Sigmoid colon (tissue), 7 donors: ENCODE data around the gene CCDC187. TPM values are rescaled to one million over a fixed set of nuclear protein-coding genes. Genes with fewer than 3 reads are reported as not detected.
A peak's percentile ranks its signal among the peaks of the same experiment; 100 is the strongest.

ENCODE experiments used
- DNase-seq: peaks from one replicate; pipeline ENCODE4 v3.0.0-alpha.2; 2019
- H3K27ac ChIP-seq, 4 donors: fragments of 200-600 bp; sonication (generic); one replicate each; pipeline ENCODE4 v1.5.1; 2016 to 2019; ENCODE audit warnings: mild to moderate bottlenecking in 1 of 4
- H3K27me3 ChIP-seq, 3 donors: fragments of 200-600 bp; sonication (generic); one replicate each; pipeline ENCODE4 v1.5.1; 2019; ENCODE audit warnings: mild to moderate bottlenecking in 1 of 3
- H3K36me3 ChIP-seq, 4 donors: fragments of 200-600 bp; sonication (generic); one replicate each; pipeline ENCODE4 v1.5.1; 2016 to 2019
- H3K4me1 ChIP-seq, 4 donors: fragments of 200-600 bp; sonication (generic); one replicate each; pipeline ENCODE4 v1.5.1; 2017 to 2019
- H3K4me3 ChIP-seq, 4 donors: fragments of 200-600 bp; sonication (generic); one replicate each; pipeline ENCODE4 v1.5.1; 2017 to 2019; ENCODE audit warnings: mild to moderate bottlenecking in 2 of 4, moderate library complexity in 1 of 4
- H3K9me3 ChIP-seq, 4 donors: fragments of 200-600 bp in 3 of 4; sonication (generic) in 3 of 4; one replicate each; pipeline versions ENCODE4 v1.5.1 to v1.6.1; 2013 to 2019
- CTCF ChIP-seq, 4 experiments: fragments of 450-650 bp in 3 of 4; fragments of 200-600 bp in 1 of 4; IDR thresholded peaks; one replicate each; pipeline ENCODE4 v1.5.1; 2016 to 2019; ENCODE audit warnings: antibody characterized with exemption in 4 of 4, mild to moderate bottlenecking in 3 of 4, moderate library complexity in 2 of 4
- EP300 ChIP-seq, 4 donors: sonication (generic); formaldehyde crosslinking; IDR thresholded peaks; one replicate each; pipeline ENCODE4 v1.6.1; 2017; ENCODE audit warnings: antibody characterized with exemption in 4 of 4
- POLR2A ChIP-seq, 2 donors: fragments of 450-650 bp; IDR thresholded peaks; one replicate each; pipeline ENCODE4 v1.6.1; 2016; ENCODE audit warnings: antibody characterized with exemption in 2 of 2, mild to moderate bottlenecking in 2 of 2, moderate library complexity in 2 of 2
- POLR2AphosphoS5 ChIP-seq, 4 donors: sonication (generic); formaldehyde crosslinking; IDR thresholded peaks; one replicate each; pipeline ENCODE4 v1.6.1; 2017; ENCODE audit warnings: antibody characterized with exemption in 4 of 4
- WGBS, 2 donors: extraction: QIAGEN DNeasy Blood & Tissue Kit; methylation state at CpG; one replicate each; pipeline ENCODE4 v1.1.7; 2013; 5-methylcytosine and 5-hydroxymethylcytosine counted together
- intact Hi-C: fragments of 100-400 bp; cut with DNase I; formaldehyde crosslinking; loops from one replicate; pipeline ENCODE4 v1.15.1; 2023
- polyA plus RNA-seq, 3 donors: library from polyadenylated mRNA; stranded (reverse); fragments of 200-250 nt; gene quantifications; one replicate each; pipeline ENCODE4 v1.2.3, GENCODE V29; 2013
- total RNA-seq, 4 donors: library from RNA; depleted of rRNA; stranded (reverse); fragments of >200 nt; gene quantifications; one replicate each; pipeline ENCODE4 v1.1.0, GENCODE V29; 2016
- donor health status: healthy with polysubstance abuse.
- donor health status: Bipolar disorder and iron deficiency.
- donor health status: healthy.

Gene CCDC187
- total and polyA plus RNA-seq, 7 donors, result 0.32 TPM; not detected in 6

- no peak for TF ChIP-seq POLR2A (IDR thresholded peaks at IDR 0.05)
- peak in 3 of 4 experiments; percentile 32 to 70 (median 62) for TF ChIP-seq CTCF (IDR thresholded peaks at IDR 0.05)
- Histone ChIP-seq H3K9me3 (no peaks in the 10 kb centered on the region), H3K4me1 (no peaks in the 10 kb centered on the region), H3K4me3 (no peak overlapping the region), H3K36me3 (peaks cover 4 to 30% (median 13%) of the 10 kb centered on the region in 4 donors), H3K27ac (no peak overlapping the region), H3K27me3 (no peaks in the 10 kb centered on the region)
- WGBS, 2 donors, result 73 to 75% methylated on average over 30 of the region's 30 CpGs
- no peak for DNase-seq
- intact Hi-C loops, result no loop called here
Measured at GRCh38 chr9:136225748-136226679, 77.9 kb downstream of the CCDC187 start.

DNA sequence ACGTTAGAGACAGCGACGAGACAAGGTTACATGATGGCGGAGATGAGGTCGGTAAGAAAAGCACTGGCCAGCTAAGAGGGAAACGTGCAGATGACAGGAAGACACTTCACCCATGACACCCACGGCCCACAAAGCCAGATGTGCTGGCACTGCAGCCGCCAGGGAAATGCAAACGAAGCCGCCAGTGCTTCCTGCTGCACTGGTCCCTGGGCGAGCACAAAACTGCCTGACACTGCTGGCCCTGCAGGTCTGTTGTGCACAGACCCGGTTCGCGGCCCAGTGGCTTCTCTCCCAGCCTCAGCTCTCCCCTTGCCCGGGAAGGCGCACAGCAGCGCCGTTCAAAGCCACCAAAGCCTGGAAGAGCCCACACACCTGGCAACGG, 78.5 kb downstream of the CCDC187 start:
- Histone ChIP-seq H3K4me1 (no peaks in the 10 kb centered on the region), H3K36me3 (peaks cover 4 to 31% (median 13%) of the 10 kb centered on the region in 4 donors), H3K9me3 (no peaks in the 10 kb centered on the region), H3K4me3 (no peak overlapping the region), H3K27ac (no peak overlapping the region), H3K27me3 (no peaks in the 10 kb centered on the region)
- no peak for TF ChIP-seq EP300 (IDR thresholded peaks at IDR 0.05)
- TF ChIP-seq POLR2AphosphoS5 (IDR thresholded peaks at IDR 0.05), result no peak
- no peak for TF ChIP-seq POLR2A (IDR thresholded peaks at IDR 0.05)
- no peak for TF ChIP-seq CTCF (IDR thresholded peaks at IDR 0.05)
- intact Hi-C loops, result no loop called here
- DNase-seq, result no peak
- WGBS, 2 donors, result 75 to 88% methylated on average over 19 of the region's 19 CpGs

GRCh38 chr9:136223871-136224640, 79.8 kb downstream of the CCDC187 start:
- H3K27me3 ChIP-seq, result no peaks in the 10 kb centered on the region
- no peaks in the 10 kb centered on the region for H3K9me3 ChIP-seq
- no peak overlapping the region for H3K4me3 ChIP-seq
- H3K27ac ChIP-seq, result no peak overlapping the region
- peaks cover 4 to 33% (median 13%) of the 10 kb centered on the region in 4 donors for H3K36me3 ChIP-seq
- WGBS, 2 donors, result 91 to 95% methylated on average over 30 of the region's 30 CpGs
- intact Hi-C loops, result no loop called here
- no peaks in the 10 kb centered on the region for H3K4me1 ChIP-seq
- no peak for DNase-seq
- TF ChIP-seq CTCF (IDR thresholded peaks at IDR 0.05) (no peak), POLR2A (IDR thresholded peaks at IDR 0.05) (no peak), EP300 (IDR thresholded peaks at IDR 0.05) (no peak), POLR2AphosphoS5 (IDR thresholded peaks at IDR 0.05) (no peak)

GRCh38 chr9:136222906-136223285, 81.0 kb downstream of the CCDC187 start:
- Histone ChIP-seq H3K9me3 (no peaks in the 10 kb centered on the region), H3K4me1 (no peaks in the 10 kb centered on the region), H3K27ac (no peak overlapping the region), H3K36me3 (peaks cover 4 to 44% (median 22%) of the 10 kb centered on the region in 4 donors), H3K4me3 (no peak overlapping the region), H3K27me3 (no peaks in the 10 kb centered on the region)
- no peak for DNase-seq
- 91 to 94% methylated on average over 13 of the region's 13 CpGs for WGBS, 2 donors
- intact Hi-C loops, result no loop called here
- no peak for TF ChIP-seq CTCF (IDR thresholded peaks at IDR 0.05)
- TF ChIP-seq POLR2AphosphoS5 (IDR thresholded peaks at IDR 0.05), result no peak
- TF ChIP-seq POLR2A (IDR thresholded peaks at IDR 0.05), result no peak
- TF ChIP-seq EP300 (IDR thresholded peaks at IDR 0.05), result no peak
